Suprapubic skin (tissue), 4 donors: ENCODE data around the gene ALOX5AP.

ENCODE experiments used
- POLR2A ChIP-seq, 2 donors: fragments of 450-650 bp; IDR thresholded peaks; one replicate each; pipeline ENCODE4 v1.6.1; 2017; ENCODE audit warnings: antibody characterized with exemption in 2 of 2, mild to moderate bottlenecking in 2 of 2, moderate library complexity in 2 of 2
- POLR2AphosphoS5 ChIP-seq, 3 donors: sonication (generic); formaldehyde crosslinking; IDR thresholded peaks; one replicate each; pipeline ENCODE4 v1.6.1; 2017; ENCODE audit warnings: antibody characterized with exemption in 3 of 3

GRCh38 chr13:30755678-30756077 is 20.3 kb downstream of the ALOX5AP start:
- no peak for TF ChIP-seq POLR2A (IDR thresholded peaks at IDR 0.05)
- TF ChIP-seq POLR2AphosphoS5 (IDR thresholded peaks at IDR 0.05) = no peak
